Vagina (tissue), 2 donors: ENCODE data around the gene OGFOD2. TPM values are rescaled to one million over a fixed set of nuclear protein-coding genes. Genes with fewer than 3 reads are reported as not detected.

Source experiments
- DNase-seq, 2 donors: peaks; one replicate each; pipeline ENCODE4 v3.0.0-alpha.2; 2017; ENCODE audit errors: extremely low spot score in 2 of 2
- H3K27ac ChIP-seq: fragments of 200-600 bp; sonication (generic); one replicate; pipeline ENCODE4 v1.5.1; 2019
- H3K27me3 ChIP-seq: fragments of 200-600 bp; sonication (generic); one replicate; pipeline ENCODE4 v1.5.1; 2019
- H3K36me3 ChIP-seq, 2 donors: fragments of 200-600 bp; sonication (generic); one replicate each; pipeline ENCODE4 v1.5.1; 2017 to 2019
- H3K4me1 ChIP-seq: fragments of 200-600 bp; sonication (generic); one replicate; pipeline ENCODE4 v1.5.1; 2019
- H3K4me3 ChIP-seq, 2 donors: fragments of 200-600 bp; sonication (generic); 1 replicate in 1 of 2; 2 replicates in 1 of 2; pipeline ENCODE4 v1.5.1; 2016 to 2019
- H3K9me3 ChIP-seq: fragments of 200-600 bp; sonication (generic); one replicate; pipeline ENCODE4 v1.5.1; 2019
- POLR2A ChIP-seq, 2 donors: fragments of 450-650 bp; IDR thresholded peaks; one replicate each; pipeline ENCODE4 v1.6.1; 2017; ENCODE audit warnings: antibody characterized with exemption in 2 of 2, mild to moderate bottlenecking in 2 of 2, moderate library complexity in 2 of 2
- POLR2AphosphoS5 ChIP-seq, 2 donors: sonication (generic); formaldehyde crosslinking; IDR thresholded peaks; one replicate each; pipeline ENCODE4 v1.9.0; 2017; ENCODE audit warnings: antibody characterized with exemption in 2 of 2, mild to moderate bottlenecking in 2 of 2, low read depth in 1 of 2; ENCODE audit not compliant: insufficient read depth in 1 of 2
- intact Hi-C: fragments of 100-400 bp; cut with DNase I; formaldehyde crosslinking; loops from one replicate; pipeline ENCODE4 v1.15.1; 2023
- total RNA-seq: library from RNA; depleted of rRNA; stranded (reverse); fragments of >200 nt; gene quantifications from one replicate; pipeline ENCODE4 v1.2.3, GENCODE V29; 2016
- TF ChIP-seq, protein P1 (sequence below), 3 experiments: fragments of 450-650 bp in 2 of 3; fragments of 200-600 bp in 1 of 3; sonication (generic) in 1 of 3; IDR thresholded peaks; one replicate each; pipeline ENCODE4 v1.5.1; 2017 to 2019; ENCODE audit warnings: antibody characterized with exemption in 3 of 3, mild to moderate bottlenecking in 2 of 3, moderate library complexity in 2 of 3

OGFOD2 gene
- total RNA-seq, 1 donor from 2014 or later: 26.0 TPM

GRCh38 chr12:122942637-122943036, 32.4 kb upstream of the OGFOD2 start:
- intact Hi-C loops: no loop called here
- Histone ChIP-seq H3K36me3 (no peaks in the 10 kb centered on the region), H3K4me1 (peaks cover 48% of the 10 kb centered on the region), H3K27ac (peak overlapping the region; percentile 20), H3K9me3 (no peaks in the 10 kb centered on the region), H3K4me3 (no peak overlapping the region), H3K27me3 (no peaks in the 10 kb centered on the region)
- TF ChIP-seq, protein P1, sequence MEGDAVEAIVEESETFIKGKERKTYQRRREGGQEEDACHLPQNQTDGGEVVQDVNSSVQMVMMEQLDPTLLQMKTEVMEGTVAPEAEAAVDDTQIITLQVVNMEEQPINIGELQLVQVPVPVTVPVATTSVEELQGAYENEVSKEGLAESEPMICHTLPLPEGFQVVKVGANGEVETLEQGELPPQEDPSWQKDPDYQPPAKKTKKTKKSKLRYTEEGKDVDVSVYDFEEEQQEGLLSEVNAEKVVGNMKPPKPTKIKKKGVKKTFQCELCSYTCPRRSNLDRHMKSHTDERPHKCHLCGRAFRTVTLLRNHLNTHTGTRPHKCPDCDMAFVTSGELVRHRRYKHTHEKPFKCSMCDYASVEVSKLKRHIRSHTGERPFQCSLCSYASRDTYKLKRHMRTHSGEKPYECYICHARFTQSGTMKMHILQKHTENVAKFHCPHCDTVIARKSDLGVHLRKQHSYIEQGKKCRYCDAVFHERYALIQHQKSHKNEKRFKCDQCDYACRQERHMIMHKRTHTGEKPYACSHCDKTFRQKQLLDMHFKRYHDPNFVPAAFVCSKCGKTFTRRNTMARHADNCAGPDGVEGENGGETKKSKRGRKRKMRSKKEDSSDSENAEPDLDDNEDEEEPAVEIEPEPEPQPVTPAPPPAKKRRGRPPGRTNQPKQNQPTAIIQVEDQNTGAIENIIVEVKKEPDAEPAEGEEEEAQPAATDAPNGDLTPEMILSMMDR (IDR thresholded peaks at IDR 0.05): no peak
- TF ChIP-seq POLR2A (IDR thresholded peaks at IDR 0.05) (no peak), POLR2AphosphoS5 (IDR thresholded peaks at IDR 0.05; ENCODE audit: insufficient read depth in 1 of 2, low read depth in 1 of 2) (no peak)
- no peak for DNase-seq

DNA sequence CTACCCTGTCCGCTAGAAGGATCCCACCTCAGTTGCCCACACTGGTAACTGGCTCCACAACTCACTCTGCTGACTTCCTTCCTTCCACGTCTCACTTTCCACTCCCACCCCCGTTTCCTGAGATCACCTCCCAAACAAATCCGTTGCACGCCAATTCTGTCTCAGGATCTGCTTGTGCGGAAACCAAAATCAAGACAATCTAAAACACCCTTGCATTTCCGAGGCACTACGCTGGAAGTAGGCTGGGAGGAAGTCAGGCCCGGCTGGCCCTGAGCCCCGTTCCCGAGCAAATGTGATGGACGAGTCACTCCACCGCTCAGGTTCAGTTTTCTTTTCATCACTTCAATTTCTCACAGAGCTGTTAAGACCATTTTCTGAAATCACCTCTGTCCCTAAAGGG, 31.8 kb upstream of the OGFOD2 start:
- intact Hi-C loops: no loop called here
- H3K9me3 ChIP-seq: no peaks in the 10 kb centered on the region
- TF ChIP-seq POLR2AphosphoS5 (IDR thresholded peaks at IDR 0.05; ENCODE audit: insufficient read depth in 1 of 2, low read depth in 1 of 2): no peak
- TF ChIP-seq, protein P1 (IDR thresholded peaks at IDR 0.05): no peak
- no peak for TF ChIP-seq POLR2A (IDR thresholded peaks at IDR 0.05)
- H3K27ac ChIP-seq: peak overlapping the region; percentile 20
- H3K27me3 ChIP-seq: no peaks in the 10 kb centered on the region
- peaks cover 54% of the 10 kb centered on the region for H3K4me1 ChIP-seq
- H3K36me3 ChIP-seq: no peaks in the 10 kb centered on the region
- no peak overlapping the region for H3K4me3 ChIP-seq
- no peak for DNase-seq

DNA sequence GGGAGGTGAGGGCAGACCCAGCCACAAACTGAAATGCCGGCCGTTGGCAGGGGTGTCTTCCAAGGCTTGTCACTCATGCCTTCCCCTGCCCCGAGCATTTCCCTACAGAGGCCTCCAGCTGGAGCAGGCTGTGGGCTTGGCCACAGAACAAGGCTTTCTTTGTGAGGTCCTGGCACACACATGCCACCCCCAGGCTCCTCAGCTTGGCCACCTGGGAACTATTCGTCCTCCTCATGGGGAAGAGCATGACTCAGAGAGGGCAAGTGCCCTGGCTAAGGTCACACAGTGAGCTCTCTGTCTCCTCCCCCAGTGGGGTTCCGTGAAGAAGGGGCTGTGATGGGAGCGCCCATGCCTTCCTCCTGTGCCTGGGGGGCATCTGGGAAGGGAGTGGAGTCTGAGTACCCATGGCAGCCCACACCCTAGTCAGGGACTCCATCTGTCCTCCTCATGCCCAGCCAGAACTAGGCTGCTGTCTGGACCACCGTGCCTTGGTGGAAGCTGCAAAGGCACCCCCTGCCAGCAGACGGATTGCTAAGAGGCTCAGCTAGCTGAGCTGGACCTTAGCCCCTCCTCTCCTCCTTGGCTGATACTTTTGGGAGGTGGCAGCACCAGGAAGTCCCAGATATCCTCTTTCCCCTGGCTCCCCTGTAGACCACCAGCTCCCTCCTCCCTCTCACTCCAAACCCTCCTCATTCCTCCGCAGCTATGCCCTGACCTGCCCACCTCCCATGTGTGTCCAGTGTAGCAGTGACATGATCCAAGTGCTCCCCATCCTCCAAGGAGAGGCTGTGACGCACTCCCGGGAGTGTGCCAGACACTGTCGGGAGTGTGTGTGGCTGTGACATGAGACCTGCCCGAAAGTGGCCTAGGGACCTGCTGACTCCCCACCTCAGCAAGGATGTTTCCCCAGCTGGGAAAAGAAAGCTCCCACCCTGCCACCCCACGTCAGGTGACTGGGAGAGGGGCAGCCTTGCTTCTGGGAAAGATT, 30.1 kb upstream of the OGFOD2 start:
- DNase-seq: no peak
- Histone ChIP-seq H3K27me3 (no peaks in the 10 kb centered on the region), H3K9me3 (no peaks in the 10 kb centered on the region), H3K4me3 (no peak overlapping the region), H3K27ac (peak overlapping the region; percentile 49), H3K36me3 (no peaks in the 10 kb centered on the region), H3K4me1 (peaks cover 54% of the 10 kb centered on the region)
- TF ChIP-seq POLR2A (IDR thresholded peaks at IDR 0.05) (no peak), POLR2AphosphoS5 (IDR thresholded peaks at IDR 0.05; ENCODE audit: insufficient read depth in 1 of 2, low read depth in 1 of 2) (no peak)
- TF ChIP-seq, protein P1 (IDR thresholded peaks at IDR 0.05): no peak
- intact Hi-C loops: no loop called here

DNA sequence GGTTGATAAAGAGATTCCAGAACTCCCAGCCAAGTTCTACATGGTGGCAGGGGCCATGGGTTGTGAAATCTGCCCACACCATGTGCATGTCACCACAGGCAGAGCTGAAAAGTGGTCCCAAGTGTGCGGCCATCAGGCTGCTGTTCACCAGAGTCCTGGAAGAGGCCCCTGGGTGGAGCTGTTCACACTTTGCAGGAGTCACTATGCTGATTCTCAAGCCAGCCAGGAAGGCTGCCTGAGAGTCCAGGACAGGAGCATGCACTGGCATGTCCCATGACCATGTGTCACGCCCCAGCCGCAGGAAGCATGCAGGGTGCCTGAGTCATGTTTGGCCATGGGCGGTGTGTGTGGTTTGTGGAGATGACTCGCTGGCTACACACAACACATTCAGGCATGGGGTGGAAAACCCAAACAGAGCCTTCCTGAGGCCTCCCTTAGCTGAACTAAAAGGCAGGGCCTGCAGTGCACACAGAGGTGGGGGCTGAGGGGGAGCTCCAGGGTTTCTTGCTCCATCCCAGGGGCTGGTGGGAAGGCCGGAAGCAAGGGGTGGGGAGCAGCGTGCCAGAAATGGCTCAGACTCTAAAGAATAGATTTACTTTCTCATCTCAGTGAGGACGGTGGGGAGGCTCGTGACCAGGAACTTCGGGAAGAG, 28.2 kb upstream of the OGFOD2 start:
- DNase-seq: peak; percentile 99
- no peak overlapping the region for H3K4me3 ChIP-seq
- peak overlapping the region; percentile 94 for H3K27ac ChIP-seq
- TF ChIP-seq, protein P1 (IDR thresholded peaks at IDR 0.05): peak in 2 of 3 experiments; percentile 14 to 22
- TF ChIP-seq POLR2AphosphoS5 (IDR thresholded peaks at IDR 0.05; ENCODE audit: insufficient read depth in 1 of 2, low read depth in 1 of 2) (peak; percentile 89 to 96), POLR2A (IDR thresholded peaks at IDR 0.05) (no peak)
- peaks cover 46% of the 10 kb centered on the region for H3K4me1 ChIP-seq
- H3K27me3 ChIP-seq: no peaks in the 10 kb centered on the region
- no peaks in the 10 kb centered on the region for H3K9me3 ChIP-seq
- H3K36me3 ChIP-seq: no peaks in the 10 kb centered on the region
- intact Hi-C loops: no loop called here
